Endothelial cell of umbilical vein (primary cell): Measurements from ENCODE around the gene IFT52. TPM values are rescaled to one million over a fixed set of nuclear protein-coding genes. Genes with fewer than 3 reads are reported as not detected.

ENCODE experiments used
- BruUV-seq: library from RNA; stranded (reverse); fragments of 400-500 nt; replicated peaks from 2 replicates; lab custom pipeline; 2021; lab: Mats Ljungman, UMichigan
- CTCF ChIA-PET: fragments of 300-600, 350-600 bp; sonication (Branson Sonifier 250); formaldehyde crosslinking; loops from one replicate; lab custom pipeline; 2021; ENCODE audit warnings: antibody characterized with exemption, inconsistent platforms; lab: Charles Lee
- POLR2A ChIA-PET: fragments of 300-600, 350-600 bp; sonication (Branson Sonifier 250); formaldehyde crosslinking; loops from one replicate; lab custom pipeline; 2021; ENCODE audit warnings: antibody characterized with exemption, inconsistent platforms; lab: Charles Lee
- DNase-seq: peaks from one replicate; pipeline ENCODE4 v3.0.0-alpha.2; 2011; ENCODE audit warnings: low read depth, low spot score
- FAIRE-seq: peaks from 2 replicates; lab custom pipeline; 2011; peaks lifted over from hg19 to GRCh38; lab: Jason Lieb, UNC
- H2AFZ ChIP-seq: 2 replicates; pipeline ENCODE4 v1.6.0; 2012; ENCODE audit warnings: low read depth, low read length, control low read depth, inconsistent platforms
- H3K27ac ChIP-seq: 2 replicates; pipeline ENCODE4 v1.5.1; 2011; ENCODE audit warnings: low read depth, mild to moderate bottlenecking, control low read depth, low read length, moderate library complexity; ENCODE audit not compliant: insufficient read depth
- H3K27me3 ChIP-seq, 2 experiments: 2 replicates each; pipeline versions ENCODE4 v1.6.0 to v1.6.1; 2011; ENCODE audit warnings: low read length in 2 of 2, mixed read lengths in 1 of 2; ENCODE audit not compliant: control insufficient read depth in 2 of 2, insufficient read depth in 2 of 2
- H3K36me3 ChIP-seq, 2 experiments: 2 replicates in 1 of 2; 3 replicates in 1 of 2; pipeline ENCODE4 v1.5.1; 2011; ENCODE audit warnings: low read length in 2 of 2, mild to moderate bottlenecking in 1 of 2, moderate library complexity in 1 of 2; ENCODE audit not compliant: control insufficient read depth in 2 of 2, insufficient read depth in 2 of 2; ENCODE audit errors: extremely low read depth in 1 of 2
- H3K4me1 ChIP-seq: 3 replicates; pipeline ENCODE4 v1.5.1; 2011; ENCODE audit warnings: mild to moderate bottlenecking, low read length; ENCODE audit not compliant: control insufficient read depth, insufficient read depth; ENCODE audit errors: extremely low read depth
- H3K4me2 ChIP-seq: 2 replicates; pipeline ENCODE4 v1.6.1; 2011; ENCODE audit warnings: low read length, control low read depth, mixed read lengths; ENCODE audit not compliant: insufficient read depth
- H3K4me3 ChIP-seq, 3 experiments: fragments of 200-600 bp in 1 of 3; sonication (generic), shearing (Covaris generic) in 1 of 3; replicated peaks in 1 of 3; 2 replicates each; pipeline ENCODE4 v1.5.1; 2011 to 2016; ENCODE audit warnings: control low read depth in 3 of 3, low read length in 3 of 3, mild to moderate bottlenecking in 2 of 3, inconsistent platforms in 1 of 3, low read depth in 1 of 3, moderate library complexity in 1 of 3; ENCODE audit not compliant: insufficient read depth in 1 of 3
- H3K79me2 ChIP-seq: 2 replicates; pipeline ENCODE4 v1.6.0; 2012; ENCODE audit warnings: low read length, inconsistent platforms; ENCODE audit not compliant: control insufficient read depth, insufficient read depth
- H3K9ac ChIP-seq: replicated peaks from 2 replicates; pipeline ENCODE3; 2011; ENCODE audit warnings: low read length, control low read depth; ENCODE audit not compliant: insufficient read depth; ENCODE audit errors: extremely low read depth
- H3K9me1 ChIP-seq: replicated peaks from 3 replicates; pipeline ENCODE4 v1.6.0; 2011; ENCODE audit warnings: mild to moderate bottlenecking, low read length; ENCODE audit not compliant: control insufficient read depth, insufficient read depth; ENCODE audit errors: extremely low read depth
- H3K9me3 ChIP-seq: replicated peaks from 2 replicates; pipeline ENCODE4 v1.5.1; 2012; ENCODE audit warnings: low read length, inconsistent platforms; ENCODE audit not compliant: control insufficient read depth, insufficient read depth
- H4K20me1 ChIP-seq: replicated peaks from 2 replicates; pipeline ENCODE3; 2011; ENCODE audit warnings: mild to moderate bottlenecking, low read length; ENCODE audit not compliant: control insufficient read depth, insufficient read depth; ENCODE audit errors: extremely low read depth
- CTCF ChIP-seq, 2 donors: IDR thresholded peaks; 1 replicate in 1 of 2; 2 replicates in 1 of 2; pipeline ENCODE4 v1.5.1; 2011; ENCODE audit warnings: low read length in 2 of 2, mild to moderate bottlenecking in 2 of 2, moderate library complexity in 2 of 2, control low read depth in 1 of 2, inconsistent platforms in 1 of 2, low read depth in 1 of 2; ENCODE audit not compliant: insufficient read depth in 1 of 2; ENCODE audit errors: extremely low read depth in 1 of 2
- EZH2 ChIP-seq: IDR thresholded peaks from 2 replicates; pipeline ENCODE4 v1.6.1; 2012; ENCODE audit warnings: borderline replicate concordance, low read depth, mild to moderate bottlenecking, moderate library complexity, low read length, inconsistent platforms; ENCODE audit not compliant: severe bottlenecking
- FOS ChIP-seq: IDR thresholded peaks from 2 replicates; pipeline ENCODE4 v1.6.1; 2011; ENCODE audit warnings: mild to moderate bottlenecking, low read length, moderate library complexity, borderline replicate concordance; ENCODE audit not compliant: insufficient read depth
- GATA2 ChIP-seq: IDR thresholded peaks from 2 replicates; pipeline ENCODE4 v1.7.0; 2011; ENCODE audit warnings: low read depth, mild to moderate bottlenecking, moderate library complexity, mixed read lengths, low read length; ENCODE audit not compliant: insufficient read length, insufficient read depth
- JUN ChIP-seq: IDR thresholded peaks from 2 replicates; pipeline ENCODE4 v1.6.1; 2011; ENCODE audit warnings: borderline replicate concordance, low read depth; ENCODE audit not compliant: insufficient read length, insufficient read depth
- MAX ChIP-seq: IDR thresholded peaks from 2 replicates; pipeline ENCODE4 v1.6.1; 2011; ENCODE audit not compliant: insufficient read depth, insufficient read length
- MYC ChIP-seq: IDR thresholded peaks from one replicate; pipeline ENCODE4 v1.6.1; 2011; ENCODE audit warnings: mild to moderate bottlenecking, low read depth, low read length
- POLR2A ChIP-seq: IDR thresholded peaks from 2 replicates; pipeline ENCODE4 v1.6.1; 2012; ENCODE audit warnings: low read depth, mild to moderate bottlenecking, control low read depth, low read length
- POLR2AphosphoS5 ChIP-seq: IDR thresholded peaks from 2 replicates; pipeline ENCODE4 v1.6.1; 2012; ENCODE audit warnings: low read depth, mild to moderate bottlenecking, control low read depth, low read length, moderate library complexity; ENCODE audit not compliant: insufficient read depth
- dilution Hi-C: fragments of 300-500 bp; cut with MboI; formaldehyde crosslinking; loops from one replicate; pipeline ENCODE4 v1.15.0; 2019; ENCODE audit warnings: low sequenced_read_pairs; ENCODE audit not compliant: extremely low pct_ligation_motif_present
- intact Hi-C: fragments of 100-400 bp; cut with micrococcal nuclease; formaldehyde crosslinking; loops from one replicate; pipeline ENCODE4 v1.10.0; 2022
- polyA plus RNA-seq, 4 experiments: library from polyadenylated mRNA; depleted of rRNA in 3 of 4; stranded (reverse) in 3 of 4; unstranded in 1 of 4; fragments of >200 nt; gene quantifications; 2 replicates each; pipeline versions ENCODE4 v1.2.1 to v1.2.3, GENCODE V29; 2011 to 2012; ENCODE audit warnings: missing spikeins in 1 of 4
- total RNA-seq: library from RNA; stranded (reverse); gene quantifications from 2 replicates; pipeline ENCODE4 v1.2.3, GENCODE V29; 2021

IFT52 gene
- total and polyA plus RNA-seq, 2 donors (not counting 3 experiments of a cell fraction or from before 2014, with no cell fraction given), result 30.0 to 33.4 TPM

- ChIA-PET POLR2A (interaction anchor here (0.6 kb wide), 1 partner anchor 92 kb away, joined by 5 read pairs; no protein-coding TSS in a partner anchor), CTCF (interaction anchor here (1.4 to 2.5 kb wide), 2 partner anchors 10 to 143 kb away, joined by 3 to 9 read pairs; no protein-coding TSS in a partner anchor)
- no peaks in the 10 kb centered on the region for H3K36me3 ChIP-seq
- H3K79me2 ChIP-seq, result peaks cover 11% of the 10 kb centered on the region
- H3K4me3 ChIP-seq, result no peak overlapping the region
- H3K27ac ChIP-seq, result no peak overlapping the region
- no peaks in the 10 kb centered on the region for H3K4me1 ChIP-seq
- H3K4me2 ChIP-seq, result no peak overlapping the region
- no peaks in the 10 kb centered on the region for H3K9me1 ChIP-seq
- H4K20me1 ChIP-seq, result no peaks in the 10 kb centered on the region
- dilution Hi-C loops, result no loop called here
- H3K9ac ChIP-seq, result no peak overlapping the region
- no peak for TF ChIP-seq FOS
- no peak for TF ChIP-seq JUN
- TF ChIP-seq GATA2, result no peak
- TF ChIP-seq POLR2A, result no peak
- TF ChIP-seq EZH2, result no peak
- no peaks in the 10 kb centered on the region for H3K27me3 ChIP-seq
- DNase-seq, result no peak
- no peak for FAIRE-seq
- H3K9me3 ChIP-seq, result no peaks in the 10 kb centered on the region
- intact Hi-C loops, result no loop called here
- no TSS peak for BruUV-seq
- H2AFZ ChIP-seq, result no peak overlapping the region
Observed at GRCh38 chr20:43681468-43681942, 90.8 kb downstream of the IFT52 start.

GRCh38 chr20:43681991-43682410 lies 91.3 kb downstream of the IFT52 start:
- TF ChIP-seq JUN (no peak), GATA2 (no peak), CTCF (IDR thresholded peaks at IDR 0.05; ENCODE audit: extremely low read depth in 1 of 2, insufficient read depth in 1 of 2, low read depth in 1 of 2, low read length in 2 of 2) (no peak), MYC (no peak), POLR2A (no peak), FOS (no peak), POLR2AphosphoS5 (no peak), EZH2 (no peak), MAX (no peak)
- H3K36me3 ChIP-seq, result peaks cover 0 to 1% of the 10 kb centered on the region in 2 experiments
- FAIRE-seq, result no peak
- H2AFZ ChIP-seq, result no peak overlapping the region
- no peak overlapping the region for H3K4me3 ChIP-seq
- no peak overlapping the region for H3K27ac ChIP-seq
- intact Hi-C loops, result no loop called here
- no peak overlapping the region for H3K4me2 ChIP-seq
- no peak overlapping the region for H3K9ac ChIP-seq
- H3K27me3 ChIP-seq, result no peaks in the 10 kb centered on the region
- POLR2A ChIA-PET, result interaction anchor here (0.6 kb wide), 1 partner anchor 15 kb away, joined by 3 read pairs; no protein-coding TSS in a partner anchor
- H4K20me1 ChIP-seq, result no peaks in the 10 kb centered on the region
- dilution Hi-C loops, result no loop called here
- peaks cover 7% of the 10 kb centered on the region for H3K79me2 ChIP-seq
- H3K9me1 ChIP-seq, result no peaks in the 10 kb centered on the region
- no peaks in the 10 kb centered on the region for H3K9me3 ChIP-seq
- CTCF ChIA-PET, result interaction anchor here (2.5 kb wide), 1 partner anchor 10 kb away, joined by 9 read pairs; no protein-coding TSS in a partner anchor
- H3K4me1 ChIP-seq, result no peaks in the 10 kb centered on the region
- DNase-seq, result no peak
- BruUV-seq, result no TSS peak
